GM12878 (cell line): Measurements from ENCODE around the gene DLGAP3.

Experiments used
- CTCF ChIP-seq, 3 experiments: IDR thresholded peaks in 2 of 3; conservative IDR thresholded peaks in 1 of 3; 2 replicates each; pipeline ENCODE4 v1.5.1; 2011; ENCODE audit warnings: low read depth in 3 of 3, low read length in 3 of 3, mild to moderate bottlenecking in 3 of 3, control low read depth in 2 of 3, moderate library complexity in 2 of 3, inconsistent platforms in 1 of 3, mixed read lengths in 1 of 3; ENCODE audit not compliant: control insufficient read depth in 2 of 3, insufficient read depth in 1 of 3; ENCODE audit errors: extremely low read depth in 1 of 3
- EZH2 ChIP-seq: IDR thresholded peaks from 2 replicates; pipeline ENCODE4 v1.6.1; 2012; ENCODE audit warnings: low read depth, mild to moderate bottlenecking, control low read depth, inconsistent platforms, low read length, borderline replicate concordance; ENCODE audit not compliant: control insufficient read depth
- PRDM15 ChIP-seq: fragments of 450-650 bp; formaldehyde crosslinking; IDR thresholded peaks from 2 replicates; pipeline ENCODE4 v1.4.0; 2020; ENCODE audit warnings: mild to moderate bottlenecking, moderate library complexity
- RAD21 ChIP-seq: IDR thresholded peaks from 2 replicates; pipeline ENCODE4 v1.6.1; 2011; ENCODE audit warnings: mild to moderate bottlenecking, low read depth, low read length, moderate library complexity; ENCODE audit not compliant: insufficient read depth
- SMAD1 ChIP-seq: fragments of 450-650 bp; IDR thresholded peaks from 2 replicates; pipeline ENCODE4 v1.6.1; 2018; ENCODE audit warnings: mild to moderate bottlenecking, low read depth; ENCODE audit not compliant: partially characterized antibody

GRCh38 chr1:34887593-34887992 lies 41.9 kb downstream of the DLGAP3 start:
- TF ChIP-seq EZH2 (no peak), CTCF (IDR thresholded peaks at IDR 0.05 in 2 of 3, conservative IDR thresholded peaks at IDR 0.05 in 1 of 3; ENCODE audit: control insufficient read depth in 2 of 3, extremely low read depth in 1 of 3, insufficient read depth in 1 of 3, low read depth in 3 of 3, low read length in 3 of 3) (no peak), PRDM15 (CRISPR knock-in tag) (no peak), RAD21 (no peak), SMAD1 (no peak)
